Mesenteric fat pad (tissue), 1 donor: ENCODE results near the gene AQP5. TPM values are rescaled to one million over a fixed set of nuclear protein-coding genes. Genes with fewer than 3 reads are reported as not detected.
A peak's percentile ranks its signal among the peaks of the same experiment; 100 is the strongest.

Experiments used
- DNase-seq: peaks from one replicate; pipeline ENCODE4 v3.0.0-alpha.2; 2020; ENCODE audit warnings: low spot score
- total RNA-seq: library from RNA; stranded (reverse); fragmentation: NEBNext Ultra II Directional; extraction: Animal tissue kit (Norgen Biotek cat#: 25700); gene quantifications from one replicate; pipeline ENCODE4 v1.2.1, GENCODE V29; 2021
- donor health status: DM: yes; HTN: yes; CAD: no.

Gene AQP5
- total RNA-seq, 1 donor from 2014 or later: not detected

DNA sequence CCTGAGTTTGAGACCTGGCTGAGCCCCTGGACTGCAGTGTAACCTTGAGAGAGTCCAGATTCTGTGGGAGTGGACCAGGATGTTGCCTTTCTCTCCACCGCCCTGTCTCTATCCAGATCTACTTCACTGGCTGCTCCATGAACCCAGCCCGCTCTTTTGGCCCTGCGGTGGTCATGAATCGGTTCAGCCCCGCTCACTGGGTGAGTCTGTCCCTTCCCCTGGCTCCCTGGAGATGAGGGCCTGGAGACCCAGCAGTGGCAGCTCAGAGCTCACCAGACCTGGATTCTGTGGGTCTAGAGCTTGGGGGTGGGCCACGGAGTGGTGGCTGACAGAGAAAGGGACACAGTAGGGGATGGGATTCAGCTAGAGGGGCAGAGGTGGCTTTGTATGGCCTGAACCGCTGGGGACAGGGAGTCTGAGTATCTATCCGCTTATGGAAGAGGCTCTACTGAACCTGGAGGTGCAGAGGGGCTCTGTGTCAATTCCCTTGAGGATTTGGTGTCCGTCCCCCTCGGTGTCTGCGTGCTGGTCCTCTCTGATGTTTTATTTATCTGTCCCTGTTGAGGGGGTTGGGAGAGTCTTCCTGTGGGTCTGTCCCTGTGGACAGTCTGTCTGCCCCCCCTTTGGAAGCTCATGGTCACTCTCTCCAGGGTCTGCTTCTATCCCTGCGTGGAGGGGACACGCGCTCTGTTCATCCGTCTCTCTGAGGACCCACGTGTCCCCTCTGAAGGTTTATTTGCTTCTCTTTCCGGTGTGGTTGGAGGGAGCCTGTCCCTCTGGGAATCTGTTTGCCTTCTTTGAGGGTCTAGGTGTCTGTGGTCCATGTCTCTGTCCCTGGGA, 2.5 kb downstream of the AQP5 start:
- no peak for DNase-seq

DNA sequence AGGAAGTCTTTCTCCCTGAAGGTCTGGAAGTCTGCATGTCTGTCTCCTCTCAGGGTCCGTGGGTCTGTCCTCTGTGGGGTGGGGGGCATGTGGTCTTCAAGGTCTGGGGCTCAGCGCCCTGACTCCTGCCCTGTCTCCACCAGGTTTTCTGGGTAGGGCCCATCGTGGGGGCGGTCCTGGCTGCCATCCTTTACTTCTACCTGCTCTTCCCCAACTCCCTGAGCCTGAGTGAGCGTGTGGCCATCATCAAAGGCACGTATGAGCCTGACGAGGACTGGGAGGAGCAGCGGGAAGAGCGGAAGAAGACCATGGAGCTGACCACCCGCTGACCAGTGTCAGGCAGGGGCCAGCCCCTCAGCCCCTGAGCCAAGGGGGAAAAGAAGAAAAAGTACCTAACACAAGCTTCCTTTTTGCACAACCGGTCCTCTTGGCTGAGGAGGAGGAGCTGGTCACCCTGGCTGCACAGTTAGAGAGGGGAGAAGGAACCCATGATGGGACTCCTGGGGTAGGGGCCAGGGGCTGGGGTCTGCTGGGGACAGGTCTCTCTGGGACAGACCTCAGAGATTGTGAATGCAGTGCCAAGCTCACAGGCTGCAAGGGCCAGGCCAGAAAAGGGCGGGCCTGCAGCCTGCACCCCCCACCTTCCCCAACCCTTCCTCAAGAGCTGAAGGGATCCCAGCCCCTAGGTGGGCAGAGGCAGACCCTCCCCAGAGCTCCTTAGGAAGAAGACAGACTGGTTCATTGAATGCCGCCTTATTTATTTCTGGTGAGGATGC, 3.4 kb downstream of the AQP5 start:
- no peak for DNase-seq

DNA sequence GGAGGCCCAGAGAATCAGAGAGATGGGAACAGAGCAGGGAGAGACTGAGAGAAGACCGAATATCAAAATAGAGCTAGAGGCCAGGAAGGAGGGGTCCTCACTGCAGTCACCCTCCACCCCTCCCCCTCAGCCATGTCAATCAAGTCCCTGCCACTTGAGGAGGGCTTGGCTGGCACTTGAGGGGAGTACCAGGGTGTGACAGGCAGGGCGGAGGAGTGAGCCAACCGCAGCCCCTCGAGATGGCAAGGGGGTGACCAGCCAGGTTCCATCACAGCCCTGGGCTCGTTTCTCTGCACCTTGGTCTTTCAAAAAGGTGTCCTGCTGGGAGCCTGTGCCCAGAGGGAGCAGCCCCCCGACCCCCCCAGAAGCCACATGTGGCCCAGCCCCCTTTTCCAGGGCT, 4.2 kb downstream of the AQP5 start:
- no peak for DNase-seq

DNA sequence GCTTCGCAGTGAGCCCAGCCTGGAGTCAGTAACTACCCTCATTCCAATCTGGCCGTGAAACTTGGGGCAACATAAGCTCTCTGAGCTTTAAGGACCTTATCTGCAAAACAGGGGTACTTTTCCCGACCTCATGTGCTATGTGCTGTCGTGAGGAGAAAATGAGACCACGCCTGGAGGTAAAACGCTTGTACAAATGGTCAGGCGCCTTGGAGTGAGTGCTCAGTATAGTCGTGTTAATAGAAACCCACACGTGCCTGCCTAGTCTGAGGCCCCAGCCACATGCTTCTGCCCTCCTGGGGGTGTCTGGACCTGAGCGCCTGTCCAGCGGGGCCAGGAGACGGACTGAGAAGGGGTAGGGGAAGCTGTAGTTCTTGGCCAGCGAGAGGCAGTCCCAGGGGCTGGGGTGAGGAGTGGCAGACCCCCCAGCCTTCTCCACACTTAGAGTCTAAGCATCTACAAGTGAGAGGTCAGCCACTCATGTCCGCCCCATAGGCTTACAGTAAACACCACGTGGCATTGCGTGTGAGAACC, 4.9 kb downstream of the AQP5 start:
- DNase-seq: no peak

DNA sequence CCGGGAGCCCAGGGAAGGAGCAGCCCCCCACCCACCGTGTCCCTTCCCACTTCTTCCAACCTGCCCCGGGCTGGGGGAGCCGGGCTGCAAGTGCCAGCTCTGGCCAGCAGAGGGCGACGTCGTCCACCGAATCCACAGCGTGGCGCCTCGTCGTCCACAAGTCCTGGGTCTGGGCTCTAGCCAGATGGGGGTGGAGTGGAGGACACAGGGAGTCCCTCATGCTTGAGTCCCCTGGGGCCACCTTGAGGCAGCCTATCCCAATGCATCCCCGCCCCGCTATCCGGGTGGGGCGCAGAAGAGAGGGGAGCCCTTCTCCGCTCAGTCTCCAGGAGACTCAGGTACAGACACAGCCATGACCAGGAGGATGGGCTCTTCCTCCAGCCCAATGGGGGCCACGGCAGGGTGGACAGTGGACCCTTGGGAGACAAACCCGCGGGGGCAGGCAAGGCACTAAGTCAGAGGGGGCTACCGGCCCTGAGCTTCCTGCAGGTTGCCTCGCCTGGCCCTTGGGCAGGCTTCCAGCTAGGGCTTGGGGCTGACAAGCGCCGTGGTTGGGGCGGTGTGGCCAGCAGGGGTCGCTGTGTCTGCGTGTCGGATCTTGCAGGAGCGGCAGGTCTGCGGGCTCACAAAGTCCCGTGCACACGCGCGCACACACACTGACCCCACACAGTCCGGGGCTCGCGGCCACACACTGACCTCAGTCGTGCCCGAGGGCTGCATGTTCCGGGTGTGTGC, 5.5 kb downstream of the AQP5 start:
- DNase-seq: peak; percentile 97

DNA sequence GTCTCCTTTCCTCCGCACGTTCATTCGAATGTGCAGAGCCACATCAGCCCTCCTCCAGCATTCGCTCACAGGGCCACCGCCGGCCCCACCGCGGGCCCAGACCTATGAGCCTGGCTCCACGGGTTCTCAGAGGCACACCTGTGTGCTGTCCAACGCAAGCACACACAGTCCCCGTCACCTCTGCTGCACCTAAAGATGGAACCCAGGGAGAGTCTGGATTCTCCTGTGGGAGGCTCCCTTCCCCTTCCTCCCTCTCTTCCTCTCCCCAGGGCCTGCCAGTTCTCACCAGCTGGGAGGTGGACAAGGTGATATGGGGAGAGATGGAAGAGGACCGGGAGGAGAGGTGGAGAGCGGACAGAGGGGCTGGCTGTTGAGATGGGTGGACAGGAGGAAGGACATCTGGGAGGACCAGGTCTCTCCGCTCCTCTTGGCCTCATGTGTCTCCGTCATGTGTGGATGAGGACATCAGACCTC, 6.1 kb downstream of the AQP5 start:
- no peak for DNase-seq

DNA sequence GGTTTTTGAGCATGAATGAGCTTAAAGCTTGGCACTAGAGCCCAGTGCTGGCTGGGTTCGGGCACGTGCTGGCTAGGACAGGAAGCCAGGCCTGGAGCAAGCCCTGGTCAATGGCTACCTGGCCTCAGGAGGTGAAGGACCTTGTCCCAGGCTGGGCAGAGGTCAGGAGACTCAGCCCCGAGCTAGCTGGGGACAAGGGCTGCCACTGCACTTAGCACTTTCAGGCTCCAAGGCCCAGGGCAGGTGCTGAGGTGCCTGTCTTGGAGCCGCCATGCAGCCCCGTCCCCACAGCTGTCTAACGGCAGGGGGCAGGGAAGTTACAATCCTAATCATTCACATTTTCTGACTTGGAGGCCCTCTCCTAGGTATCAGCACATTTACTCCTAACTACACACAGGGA, 6.8 kb downstream of the AQP5 start:
- no peak for DNase-seq

DNA sequence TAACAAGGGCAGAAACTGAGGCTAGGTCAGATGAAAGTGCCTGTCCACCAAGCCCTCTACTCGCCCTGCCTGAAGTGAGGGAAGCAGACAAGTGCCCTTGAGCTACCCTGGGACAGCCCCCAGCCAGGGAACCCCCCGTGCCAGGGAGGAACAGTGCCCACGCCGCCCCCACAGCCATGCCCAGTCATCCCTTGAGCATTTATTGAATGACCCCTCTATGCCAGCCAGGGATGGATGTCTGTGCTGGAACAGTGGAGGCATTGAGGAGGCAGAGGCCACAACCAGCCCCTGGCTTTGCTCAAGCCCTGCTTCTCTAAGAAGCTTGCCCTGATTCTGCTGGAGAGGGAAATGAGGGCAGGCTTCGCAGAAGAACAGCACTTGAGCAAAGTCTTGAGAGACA, 7.4 kb downstream of the AQP5 start:
- DNase-seq: no peak

DNA sequence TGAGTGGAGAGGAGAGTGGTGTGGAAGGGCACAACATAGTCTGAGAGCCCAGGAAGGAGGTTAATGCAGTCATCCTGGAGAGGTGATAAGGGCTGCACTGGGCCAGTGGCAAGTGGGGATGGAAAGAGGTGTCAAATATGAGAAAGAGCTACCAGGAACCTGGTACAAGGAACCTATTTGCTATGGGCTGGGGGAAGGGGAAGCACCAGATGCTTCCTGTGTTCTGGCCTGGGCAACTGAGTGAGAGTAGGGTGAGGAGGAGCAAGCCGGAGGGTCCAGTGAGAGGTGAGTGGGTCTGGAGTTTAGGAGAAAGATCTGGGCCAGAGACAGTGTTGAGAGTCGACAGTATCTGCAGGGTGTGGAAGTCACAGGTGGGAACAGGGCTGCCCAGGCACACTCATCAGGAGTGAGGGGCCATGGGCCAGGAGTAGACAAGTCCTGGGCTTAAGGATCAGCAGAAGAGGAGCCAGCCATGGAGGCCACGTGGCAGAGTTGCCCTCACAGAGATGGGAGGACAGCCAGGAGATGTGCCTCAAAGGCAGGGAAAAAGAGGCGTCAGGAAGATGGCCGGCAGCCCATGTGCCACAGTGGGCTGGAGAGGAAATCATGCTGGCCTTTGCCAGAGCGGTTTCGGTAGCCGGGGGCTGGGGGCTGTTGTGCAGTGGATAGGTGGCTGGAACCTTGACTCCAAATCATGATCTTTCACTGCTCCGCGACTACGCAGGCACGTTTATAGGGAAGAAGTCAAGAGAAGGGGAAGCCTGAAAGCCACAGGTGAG, 8.2 kb downstream of the AQP5 start:
- DNase-seq: peak; percentile 89

DNA sequence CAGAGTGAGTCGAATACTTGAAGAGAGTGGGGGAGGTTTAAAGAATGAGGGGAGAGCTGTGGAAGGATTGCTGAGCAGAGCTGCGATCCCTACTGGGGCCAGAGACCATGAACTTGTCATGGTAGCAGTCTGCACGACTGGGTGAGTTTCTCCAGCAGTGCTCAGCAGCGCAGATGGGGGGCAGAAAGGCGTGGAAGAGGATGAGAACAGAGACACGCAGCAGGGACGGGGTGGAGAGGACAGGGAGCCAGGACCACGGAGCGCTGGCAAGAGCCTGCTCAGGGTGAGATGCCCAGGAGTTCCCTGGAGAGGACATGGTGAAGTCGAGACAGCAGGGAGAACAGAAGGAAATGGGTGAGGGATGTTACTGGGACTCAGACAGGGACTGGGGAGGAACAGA, 9.0 kb downstream of the AQP5 start:
- DNase-seq: no peak

DNA sequence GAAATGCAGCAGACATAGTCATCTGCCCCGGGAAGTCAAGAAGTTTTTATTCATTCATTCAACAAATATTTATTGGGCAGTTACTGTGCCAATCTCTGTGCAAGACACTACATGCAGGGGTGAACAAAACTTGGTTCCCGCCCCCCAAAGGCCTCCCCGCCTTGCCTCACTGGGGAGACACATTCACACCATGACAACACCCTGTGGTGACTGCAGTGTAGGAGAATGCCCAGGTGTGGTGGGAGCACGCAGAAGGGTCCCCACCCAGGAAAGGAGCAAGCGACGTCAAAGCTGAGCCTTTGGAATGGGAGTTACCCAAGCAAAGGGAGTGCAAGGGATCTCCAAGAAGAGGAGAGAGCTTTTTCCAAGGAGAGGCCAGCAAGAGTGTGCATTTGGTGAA, 9.5 kb downstream of the AQP5 start:
- no peak for DNase-seq

DNA sequence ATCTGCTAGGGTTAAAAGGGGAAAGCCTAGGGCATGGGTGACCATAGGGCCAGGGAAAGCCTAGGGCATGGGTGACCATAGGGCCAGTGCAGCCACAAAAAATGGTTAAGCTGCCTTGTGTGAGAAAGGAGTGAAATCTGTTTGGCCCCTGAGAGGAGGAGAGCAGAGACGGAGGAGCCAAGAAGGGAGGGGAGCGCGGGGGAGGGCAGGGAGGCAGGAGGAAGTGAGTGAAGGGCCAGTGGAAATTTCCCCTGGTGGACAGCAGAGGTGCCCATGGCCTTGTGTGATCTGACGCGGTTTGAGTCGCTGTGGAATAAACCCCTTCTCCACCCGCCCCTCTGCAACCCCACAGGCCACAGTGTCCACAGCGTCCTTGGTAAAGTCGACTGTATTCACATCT, 10.5 kb downstream of the AQP5 start:
- no peak for DNase-seq

DNA sequence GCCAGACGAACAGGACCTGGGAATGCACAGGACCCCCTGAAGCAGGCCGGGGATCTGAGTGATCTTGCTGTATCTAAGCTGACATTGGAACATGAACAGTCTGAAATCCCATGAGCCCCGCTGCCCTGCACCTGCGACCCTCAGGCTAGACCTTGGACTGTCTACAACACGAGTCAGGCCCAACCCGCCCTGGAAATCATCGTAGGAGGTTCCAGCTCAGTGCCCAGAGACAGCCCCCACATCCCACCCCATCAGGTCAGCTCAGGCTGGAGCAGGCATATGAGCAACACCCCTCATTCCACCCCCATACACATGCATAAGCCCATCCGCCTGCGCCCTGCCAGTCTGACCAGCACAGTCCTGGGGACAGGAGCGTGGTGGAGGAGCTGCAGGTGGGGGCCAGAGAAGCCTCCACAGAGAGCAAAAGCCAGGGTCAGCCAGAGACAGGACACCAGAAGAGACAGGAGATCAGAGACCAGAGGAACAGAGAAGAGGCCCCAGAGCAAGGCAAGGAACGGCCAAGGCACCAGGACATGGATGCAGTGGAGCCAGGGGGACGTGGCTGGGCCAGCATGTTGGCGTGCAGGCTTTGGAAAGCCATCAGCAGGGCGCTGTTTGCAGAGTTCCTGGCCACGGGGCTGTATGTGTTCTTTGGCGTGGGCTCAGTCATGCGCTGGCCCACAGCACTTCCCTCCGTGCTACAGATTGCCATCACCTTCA, 11.1 kb downstream of the AQP5 start, which contains the start of gene AQP6:
Gene AQP6 (plus strand): TSS at position 307 of the 720 bp plus-strand sequence. CDS start 227 bp downstream, at position 534.
- DNase-seq: no peak

DNA sequence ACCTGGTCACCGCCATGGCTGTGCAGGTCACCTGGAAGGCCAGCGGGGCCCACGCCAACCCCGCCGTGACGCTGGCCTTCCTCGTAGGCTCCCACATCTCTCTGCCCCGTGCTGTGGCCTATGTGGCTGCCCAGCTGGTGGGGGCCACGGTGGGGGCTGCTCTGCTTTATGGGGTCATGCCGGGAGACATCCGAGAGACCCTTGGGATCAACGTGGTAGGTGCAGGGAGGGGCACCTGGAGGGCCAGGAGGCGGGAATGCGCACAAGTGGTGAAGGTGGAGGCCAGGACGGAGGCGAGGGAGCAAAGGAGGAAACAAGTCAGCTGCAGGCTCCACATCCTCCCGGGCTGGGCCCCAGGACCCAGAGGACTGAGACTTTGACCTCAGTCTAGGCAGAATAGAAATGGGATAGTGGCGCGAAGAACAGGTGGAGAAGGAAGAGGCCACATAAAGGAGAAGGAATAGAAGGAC, 11.7 kb downstream of the AQP5 start:
- no peak for DNase-seq

DNA sequence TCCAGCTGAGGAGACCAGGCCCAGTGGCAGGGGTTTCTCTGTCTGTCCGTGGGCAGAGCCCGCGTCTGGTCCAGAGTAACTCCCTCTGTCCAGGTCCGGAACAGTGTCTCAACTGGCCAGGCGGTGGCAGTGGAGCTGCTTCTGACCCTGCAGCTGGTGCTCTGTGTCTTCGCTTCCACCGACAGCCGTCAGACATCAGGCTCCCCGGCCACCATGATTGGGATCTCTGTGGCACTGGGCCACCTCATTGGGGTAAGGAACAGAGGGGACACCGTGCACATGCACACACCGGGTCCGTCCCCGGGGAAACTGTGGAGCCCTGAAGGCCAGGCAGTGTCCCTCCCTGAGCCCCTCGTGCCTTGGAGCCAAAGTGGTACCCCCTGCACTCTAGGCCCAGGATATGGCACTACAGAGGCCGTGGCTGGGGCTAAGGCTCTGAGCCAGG, 12.6 kb downstream of the AQP5 start:
- no peak for DNase-seq

DNA sequence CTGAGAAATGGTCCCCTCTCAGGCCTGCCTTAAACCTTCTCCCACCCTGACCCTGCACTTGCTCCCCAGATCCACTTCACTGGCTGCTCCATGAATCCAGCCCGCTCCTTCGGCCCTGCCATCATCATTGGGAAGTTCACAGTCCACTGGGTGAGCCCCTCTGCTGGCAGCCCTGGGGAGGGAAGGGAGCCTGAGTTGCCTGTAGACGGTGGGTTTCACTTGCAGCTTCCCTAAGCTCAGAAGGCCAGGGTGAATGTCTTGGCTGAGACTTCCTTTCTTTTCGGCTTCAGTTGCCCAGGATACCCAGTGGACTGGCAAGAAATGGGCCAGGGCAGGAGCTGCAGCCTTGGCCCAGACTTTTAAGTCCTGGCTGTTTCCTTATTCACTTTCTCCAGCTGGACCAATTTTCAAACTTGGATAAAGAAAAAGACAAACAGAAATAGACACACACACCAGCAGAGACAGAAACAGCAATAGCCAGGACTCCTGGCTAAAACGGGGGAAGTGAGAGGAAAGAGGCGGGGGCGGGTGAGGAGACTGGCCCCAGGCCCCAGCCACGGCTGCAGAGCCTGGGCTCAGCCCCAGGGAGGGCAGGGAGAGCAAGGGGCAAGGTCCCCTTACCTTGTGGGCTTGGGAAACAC, 13.1 kb downstream of the AQP5 start:
- no peak for DNase-seq

DNA sequence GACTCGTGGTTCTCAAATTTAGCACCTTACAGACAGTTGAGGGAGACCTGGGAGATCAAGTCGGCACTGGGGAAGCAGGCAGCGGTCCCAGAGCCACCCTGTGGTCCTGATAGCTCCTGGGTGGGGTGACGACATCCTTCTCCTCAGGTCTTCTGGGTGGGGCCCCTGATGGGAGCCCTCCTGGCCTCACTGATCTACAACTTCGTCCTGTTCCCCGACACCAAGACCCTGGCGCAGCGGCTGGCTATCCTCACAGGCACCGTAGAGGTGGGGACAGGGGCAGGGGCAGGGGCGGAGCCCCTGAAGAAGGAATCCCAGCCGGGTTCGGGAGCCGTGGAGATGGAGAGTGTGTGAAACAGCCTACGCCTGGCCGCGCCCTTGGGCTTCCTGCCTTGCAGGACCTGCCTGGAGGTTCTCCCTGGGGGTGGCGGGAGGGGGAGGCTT, 13.7 kb downstream of the AQP5 start:
- no peak for DNase-seq

DNA sequence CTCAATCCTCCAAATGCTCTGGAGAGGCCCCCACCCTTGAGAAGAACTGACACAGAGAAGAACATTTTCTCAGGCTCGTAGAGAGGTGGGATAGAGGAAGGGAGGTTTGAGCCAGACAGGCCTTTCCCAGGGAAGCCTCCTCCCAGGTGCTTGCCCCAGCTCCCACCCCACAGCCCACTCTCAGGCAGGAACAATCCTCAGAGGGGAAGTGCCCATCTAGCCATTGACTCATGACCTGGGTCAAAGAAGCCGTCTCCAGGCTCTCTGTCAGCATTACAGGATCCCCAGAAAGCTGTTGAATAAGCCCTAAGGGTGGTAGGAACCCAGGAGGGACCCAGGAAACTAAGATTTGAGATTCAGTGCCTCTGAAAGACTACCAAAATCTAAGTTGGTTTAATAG, 14.9 kb downstream of the AQP5 start:
- no peak for DNase-seq

DNA sequence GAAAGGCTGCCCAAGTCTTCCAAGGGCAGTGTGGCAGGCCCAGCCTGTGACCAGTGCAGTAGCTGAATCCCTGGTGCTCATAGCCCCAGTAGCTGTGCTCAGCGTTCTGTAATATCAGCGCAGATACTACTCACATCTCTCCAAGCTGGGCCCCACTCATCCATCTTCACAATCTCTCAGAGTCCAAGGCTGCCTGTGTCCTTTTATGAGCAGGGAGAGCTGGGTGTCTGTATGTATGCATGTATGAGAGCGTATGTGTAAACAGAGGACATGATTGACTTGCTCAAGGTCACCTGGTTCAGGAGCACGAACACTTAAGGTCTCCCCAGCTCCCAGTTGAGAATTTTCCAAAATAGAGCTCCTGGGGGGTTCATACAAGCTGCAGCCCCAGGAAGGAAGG, 16.5 kb downstream of the AQP5 start:
- no peak for DNase-seq
